Activated T-helper 2 cell treated with anti-CD3 and anti-CD28 coated beads, Interferon-gamma antibody, Interleukin-2, Interleukin-4, amounts not matched to agents 10 μg/mL and 5 μg/mL and 100 μg/mL, durations not matched to agents 14 hours and 24 hours and 36 hours (primary cell): ENCODE results near the gene ARFRP1. TPM values are rescaled to one million over a fixed set of nuclear protein-coding genes. Genes with fewer than 3 reads are reported as not detected.

Experiments used
- DNase-seq: peaks from one replicate; pipeline ENCODE4 v3.0.0; 2021; ENCODE audit warnings: low spot score
- H3K27ac Mint-ChIP-seq: one replicate; pipeline ENCODE4 v1.8.0; 2021; ENCODE audit warnings: mixed read lengths
- H3K27me3 Mint-ChIP-seq: one replicate; pipeline ENCODE4 v1.8.0; 2021; ENCODE audit warnings: low read depth, mixed read lengths
- H3K36me3 Mint-ChIP-seq: one replicate; pipeline ENCODE4 v1.8.0; 2021; ENCODE audit warnings: low read depth, mixed read lengths
- H3K4me1 Mint-ChIP-seq: one replicate; pipeline ENCODE4 v1.8.0; 2021; ENCODE audit warnings: low read depth, mixed read lengths
- H3K4me3 Mint-ChIP-seq: one replicate; pipeline ENCODE4 v1.8.0; 2021; ENCODE audit warnings: low read depth, mild to moderate bottlenecking, moderate library complexity, mixed read lengths
- H3K9me3 Mint-ChIP-seq: one replicate; pipeline ENCODE4 v1.8.0; 2021; ENCODE audit warnings: mixed read lengths
- intact Hi-C: fragments of 100-400 bp; cut with micrococcal nuclease; formaldehyde crosslinking; loops from one replicate; pipeline ENCODE4 v1.15.1; 2023
- total RNA-seq: library from RNA; stranded (reverse); gene quantifications from 2 replicates; pipeline ENCODE4 v1.2.3, GENCODE V29; 2022

Gene ARFRP1
- total RNA-seq, 1 donor from 2014 or later = 59.0 TPM

DNA sequence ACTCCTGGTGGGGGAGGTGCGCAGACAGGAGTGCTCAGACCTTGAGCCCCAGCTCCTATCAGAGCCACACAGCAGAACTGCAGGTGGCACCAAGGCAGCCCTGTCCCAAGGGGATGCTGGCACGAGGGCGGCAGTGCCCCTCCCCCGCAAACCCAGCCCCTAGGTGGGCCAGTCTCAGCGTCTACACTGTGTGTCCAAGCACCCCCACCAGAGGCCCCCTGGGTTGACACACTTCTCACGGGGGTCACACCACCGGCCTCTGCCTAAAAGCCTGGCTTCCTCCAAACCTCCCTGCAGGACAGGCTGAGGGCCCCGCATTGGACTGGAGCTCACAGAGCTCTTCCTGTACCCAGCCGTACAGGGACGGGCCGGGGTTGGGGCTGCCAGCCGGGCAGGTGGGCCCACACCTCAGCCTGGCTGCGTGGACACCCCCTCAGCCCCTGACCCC is 39.9 kb upstream of the ARFRP1 start:
- no peak for DNase-seq
- Mint-ChIP-seq H3K36me3 (peaks cover 7% of the 10 kb centered on the region), H3K4me1 (peaks cover 9% of the 10 kb centered on the region), H3K27me3 (no peaks in the 10 kb centered on the region), H3K9me3 (no peaks in the 10 kb centered on the region), H3K4me3 (no peak overlapping the region), H3K27ac (no peak overlapping the region)
- intact Hi-C loops = no loop called here

DNA sequence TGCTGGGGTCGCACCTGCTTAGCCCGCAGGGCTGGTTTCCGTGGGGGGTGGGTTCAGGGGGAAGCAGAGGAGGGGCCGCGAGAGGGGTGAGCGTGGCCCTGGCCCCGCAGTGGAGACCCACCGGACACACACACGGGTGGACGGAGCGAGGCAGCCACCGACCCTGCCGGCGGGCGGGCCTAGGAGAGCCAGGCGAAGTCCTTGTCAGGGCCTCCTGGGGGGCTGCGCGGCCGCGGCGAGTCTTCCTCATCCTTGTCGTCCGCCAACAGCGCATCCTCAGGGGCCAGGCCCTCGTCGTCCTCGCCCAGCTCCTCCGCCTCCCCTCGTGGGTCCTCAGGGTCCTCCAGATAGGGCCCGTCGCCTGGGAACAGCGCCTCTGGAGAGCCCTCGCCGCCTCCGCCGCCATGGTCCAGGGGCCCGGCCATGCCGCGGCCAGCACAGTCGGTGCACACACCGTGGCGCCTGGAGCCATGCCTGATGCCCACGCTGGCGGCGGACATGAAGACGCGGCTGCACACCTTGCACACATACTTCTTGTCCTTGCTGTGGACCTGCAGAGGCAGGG is 39.1 kb upstream of the ARFRP1 start:
- no peaks in the 10 kb centered on the region for H3K27me3 Mint-ChIP-seq
- no peak overlapping the region for H3K27ac Mint-ChIP-seq
- peaks cover 7% of the 10 kb centered on the region for H3K4me1 Mint-ChIP-seq
- intact Hi-C loops = no loop called here
- H3K4me3 Mint-ChIP-seq = no peak overlapping the region
- DNase-seq = no peak
- peaks cover 7% of the 10 kb centered on the region for H3K36me3 Mint-ChIP-seq
- H3K9me3 Mint-ChIP-seq = no peaks in the 10 kb centered on the region

DNA sequence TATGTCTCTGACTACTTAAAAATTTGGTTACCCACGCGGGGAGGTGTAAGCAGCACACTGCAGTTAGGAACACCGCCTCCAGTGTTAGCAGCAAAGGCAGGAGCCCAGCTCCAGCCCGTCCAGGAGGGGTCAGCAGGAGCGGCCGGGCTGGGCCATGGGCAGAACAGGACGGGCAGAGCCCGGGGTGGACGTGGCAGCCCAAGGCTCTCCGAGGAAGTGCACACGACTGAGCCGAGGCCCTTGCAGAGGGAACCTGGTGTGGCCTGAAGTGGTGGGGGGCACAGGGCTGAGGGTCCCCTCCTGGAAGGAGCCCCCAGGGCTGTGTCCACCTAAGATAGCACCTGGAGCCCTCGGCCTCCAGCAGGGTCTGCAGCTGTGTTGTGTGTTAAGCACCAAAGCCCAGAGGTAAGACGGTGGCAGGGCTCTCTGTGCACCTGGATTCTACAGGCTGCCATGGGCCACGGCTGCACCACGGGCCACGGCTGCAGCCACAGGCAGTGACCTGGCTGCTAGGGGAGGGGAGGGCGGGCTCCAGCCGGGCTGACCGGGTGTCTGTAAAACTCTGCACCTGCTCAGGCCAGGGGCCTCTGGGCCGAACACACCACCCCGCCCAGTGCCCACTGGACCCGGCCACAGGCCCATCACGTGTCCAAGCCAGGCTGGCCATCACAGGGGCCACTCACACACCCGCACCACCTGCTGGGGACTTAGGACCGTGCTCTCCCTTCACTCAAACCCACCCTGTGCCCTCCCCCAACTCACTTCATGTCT is 38.4 kb upstream of the ARFRP1 start:
- Mint-ChIP-seq H3K27me3 (no peaks in the 10 kb centered on the region), H3K27ac (no peak overlapping the region), H3K36me3 (peaks cover 7% of the 10 kb centered on the region), H3K9me3 (no peaks in the 10 kb centered on the region), H3K4me3 (no peak overlapping the region), H3K4me1 (peaks cover 5% of the 10 kb centered on the region)
- no peak for DNase-seq
- intact Hi-C loops = no loop called here

DNA sequence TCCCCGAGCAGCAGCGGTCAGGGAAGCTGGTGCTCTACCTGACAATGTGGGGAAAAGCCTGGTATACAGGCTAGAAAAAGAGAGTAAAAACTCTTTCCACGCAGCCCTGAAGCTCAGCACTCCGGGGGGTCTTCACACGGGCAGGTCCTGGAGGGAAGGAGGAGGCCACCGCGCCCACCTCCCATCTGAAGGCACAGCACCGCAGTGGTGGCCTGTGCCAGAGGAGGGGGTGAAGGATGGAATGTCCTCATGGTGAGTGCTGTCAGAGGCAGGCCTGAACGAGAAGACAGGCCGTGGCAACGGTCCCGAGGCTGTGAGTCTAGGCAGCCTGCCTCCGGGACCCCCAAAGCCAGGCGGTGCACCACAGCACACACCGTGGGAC is 37.6 kb upstream of the ARFRP1 start:
- intact Hi-C loops = no loop called here
- H3K9me3 Mint-ChIP-seq = no peaks in the 10 kb centered on the region
- H3K36me3 Mint-ChIP-seq = peaks cover 7% of the 10 kb centered on the region
- H3K27ac Mint-ChIP-seq = no peak overlapping the region
- no peak overlapping the region for H3K4me3 Mint-ChIP-seq
- H3K27me3 Mint-ChIP-seq = no peaks in the 10 kb centered on the region
- H3K4me1 Mint-ChIP-seq = no peaks in the 10 kb centered on the region
- DNase-seq = no peak

DNA sequence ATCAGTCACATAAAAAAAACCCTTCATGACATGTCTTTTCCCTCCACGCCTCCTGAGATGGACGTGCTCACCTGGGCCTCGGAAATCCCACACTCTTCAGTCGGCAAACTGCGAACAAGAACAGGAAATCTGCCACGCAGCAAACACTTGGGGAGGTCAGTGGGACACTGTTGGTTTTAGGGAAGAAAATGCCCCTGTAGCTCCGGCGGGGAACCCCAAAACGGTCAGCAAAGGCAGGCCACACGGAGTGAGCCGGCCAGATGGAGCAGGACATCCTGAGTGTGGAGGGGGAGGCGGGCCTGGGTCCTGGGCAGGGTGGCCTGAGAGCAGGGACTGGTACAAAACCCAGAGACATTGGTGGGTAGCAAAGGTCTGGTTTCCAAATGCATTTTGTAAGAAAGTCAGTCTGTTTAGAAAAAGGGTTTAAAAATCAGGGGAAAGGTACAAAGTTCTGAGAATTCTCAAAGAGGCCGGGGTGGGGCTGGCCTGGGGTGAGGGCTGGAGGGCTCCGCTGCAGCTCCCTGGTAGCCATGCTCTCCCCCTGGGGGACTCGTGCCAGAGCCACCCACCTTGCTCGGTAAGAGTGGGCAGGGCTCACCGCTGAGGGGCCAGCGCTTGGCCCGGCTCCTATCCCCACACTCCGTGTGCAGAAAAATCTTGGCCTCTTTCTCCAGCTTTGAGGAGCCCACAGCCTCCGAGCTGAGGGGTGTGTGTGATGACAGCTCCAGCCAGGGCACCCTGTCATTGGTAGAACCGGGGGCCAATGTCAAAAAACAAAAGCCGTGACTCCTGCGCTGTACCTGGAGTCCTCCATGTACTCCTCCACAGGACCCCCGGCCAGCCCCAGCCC is 37.0 kb upstream of the ARFRP1 start:
- H3K4me1 Mint-ChIP-seq = no peaks in the 10 kb centered on the region
- intact Hi-C loops = loop anchor here (5.0 kb wide), 1 partner anchor 37 kb away; the partner anchor contains the start of genes ARFRP1 and ZGPAT
- no peaks in the 10 kb centered on the region for H3K9me3 Mint-ChIP-seq
- no peak for DNase-seq
- H3K36me3 Mint-ChIP-seq = peaks cover 7% of the 10 kb centered on the region
- no peaks in the 10 kb centered on the region for H3K27me3 Mint-ChIP-seq
- H3K4me3 Mint-ChIP-seq = no peak overlapping the region
- H3K27ac Mint-ChIP-seq = no peak overlapping the region

DNA sequence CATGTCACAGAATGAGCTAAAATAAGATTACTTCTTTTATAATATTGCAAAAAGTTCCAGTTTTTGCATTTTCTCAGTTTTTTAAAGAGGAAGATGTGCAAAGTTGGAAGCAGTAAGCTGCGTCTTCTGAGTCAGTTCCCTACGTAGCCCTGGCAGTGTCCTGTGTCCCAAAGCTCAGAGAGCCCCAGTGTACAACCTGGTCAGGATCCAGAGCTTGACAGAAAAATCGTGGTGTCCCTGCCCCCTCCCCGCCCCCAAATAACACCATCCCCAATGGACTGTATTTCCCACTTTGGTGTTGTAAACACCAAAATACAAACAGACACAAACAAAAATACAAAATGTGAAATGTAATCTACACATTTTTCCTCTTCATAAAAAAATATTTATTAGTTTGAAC is 36.4 kb upstream of the ARFRP1 start:
- no peaks in the 10 kb centered on the region for H3K9me3 Mint-ChIP-seq
- no peak overlapping the region for H3K27ac Mint-ChIP-seq
- peaks cover 7% of the 10 kb centered on the region for H3K36me3 Mint-ChIP-seq
- H3K27me3 Mint-ChIP-seq = no peaks in the 10 kb centered on the region
- intact Hi-C loops = loop anchor here (5.0 kb wide), 1 partner anchor 37 kb away; the partner anchor contains the start of genes ARFRP1 and ZGPAT
- H3K4me1 Mint-ChIP-seq = no peaks in the 10 kb centered on the region
- no peak for DNase-seq
- no peak overlapping the region for H3K4me3 Mint-ChIP-seq

DNA sequence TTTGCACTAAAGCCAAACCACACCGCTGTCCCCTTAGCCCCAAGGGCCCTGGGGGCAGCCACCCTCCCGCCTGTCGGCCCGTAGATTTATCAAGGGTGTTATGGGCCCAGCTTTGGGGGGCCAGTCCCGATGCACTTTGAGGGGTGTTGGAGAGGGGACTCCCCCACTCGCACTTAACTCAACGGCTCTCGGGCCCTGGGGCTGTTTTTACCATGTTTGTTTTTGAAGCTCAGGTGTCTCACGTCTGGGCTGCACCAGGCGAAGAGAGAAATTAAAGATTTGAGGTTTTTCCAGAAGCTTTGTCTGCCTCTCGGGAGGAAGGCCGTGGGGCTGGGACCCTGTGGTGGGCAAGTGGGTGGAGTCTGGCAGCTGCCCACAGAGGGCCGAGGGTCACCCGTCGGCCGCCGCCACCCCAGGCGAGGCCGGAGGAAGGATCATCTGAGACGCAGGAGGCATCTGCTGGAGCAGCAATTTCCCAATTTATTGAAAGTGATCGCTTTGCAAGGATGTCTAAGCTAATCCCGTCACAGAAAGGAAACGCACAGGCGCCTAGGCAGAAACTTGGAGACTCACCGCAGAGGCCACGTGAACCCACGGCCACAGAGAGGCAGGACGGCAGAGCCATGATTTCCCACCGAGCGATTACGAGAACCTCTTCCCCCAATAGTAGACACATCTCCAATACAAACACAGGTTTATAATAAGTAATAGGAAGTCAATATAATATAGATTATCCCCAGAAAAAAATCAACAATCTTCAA is 35.6 kb upstream of the ARFRP1 start:
- Mint-ChIP-seq H3K36me3 (peaks cover 7% of the 10 kb centered on the region), H3K27me3 (no peaks in the 10 kb centered on the region), H3K4me1 (peaks cover 2% of the 10 kb centered on the region), H3K4me3 (no peak overlapping the region), H3K9me3 (no peaks in the 10 kb centered on the region), H3K27ac (no peak overlapping the region)
- intact Hi-C loops = loop anchor here (5.0 kb wide), 1 partner anchor 36 kb away; the partner anchor contains the start of genes ARFRP1 and ZGPAT
- no peak for DNase-seq

DNA sequence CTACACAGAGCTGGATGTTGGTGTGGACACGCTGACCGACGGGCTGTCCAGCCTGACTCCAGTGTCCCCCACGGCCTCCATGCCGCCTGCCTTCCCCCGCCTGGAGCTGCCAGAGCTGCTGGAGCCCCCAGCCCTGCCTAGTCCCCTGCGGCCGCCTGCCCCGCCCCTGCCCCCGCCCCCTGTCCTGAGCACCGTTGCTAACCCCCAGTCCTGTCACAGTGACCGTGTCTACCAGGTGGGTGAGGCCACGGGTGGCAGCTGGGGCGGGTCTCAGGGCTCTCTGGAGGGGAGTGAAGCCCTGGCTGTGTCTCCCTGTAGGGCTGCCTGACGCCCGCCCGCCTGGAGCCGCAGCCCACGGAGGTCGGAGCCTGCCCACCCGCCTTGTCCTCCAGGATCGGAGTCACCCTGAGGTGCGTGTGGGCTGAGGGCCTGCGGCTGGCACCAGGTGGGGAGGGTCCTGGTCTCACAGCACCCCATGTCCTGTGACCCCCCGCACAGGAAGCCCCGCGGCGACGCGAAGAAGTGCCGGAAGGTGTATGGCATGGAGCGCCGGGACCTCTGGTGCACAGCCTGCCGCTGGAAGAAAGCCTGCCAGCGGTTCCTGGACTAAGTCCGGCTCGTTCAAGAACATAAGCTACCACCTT is 34.7 kb upstream of the ARFRP1 start:
- Mint-ChIP-seq H3K4me1 (peaks cover 2% of the 10 kb centered on the region), H3K36me3 (peaks cover 7% of the 10 kb centered on the region), H3K4me3 (no peak overlapping the region), H3K9me3 (no peaks in the 10 kb centered on the region), H3K27me3 (no peaks in the 10 kb centered on the region), H3K27ac (no peak overlapping the region)
- DNase-seq = no peak
- intact Hi-C loops = loop anchor here (5.0 kb wide), 1 partner anchor 35 kb away; the partner anchor contains the start of genes ARFRP1 and ZGPAT

DNA sequence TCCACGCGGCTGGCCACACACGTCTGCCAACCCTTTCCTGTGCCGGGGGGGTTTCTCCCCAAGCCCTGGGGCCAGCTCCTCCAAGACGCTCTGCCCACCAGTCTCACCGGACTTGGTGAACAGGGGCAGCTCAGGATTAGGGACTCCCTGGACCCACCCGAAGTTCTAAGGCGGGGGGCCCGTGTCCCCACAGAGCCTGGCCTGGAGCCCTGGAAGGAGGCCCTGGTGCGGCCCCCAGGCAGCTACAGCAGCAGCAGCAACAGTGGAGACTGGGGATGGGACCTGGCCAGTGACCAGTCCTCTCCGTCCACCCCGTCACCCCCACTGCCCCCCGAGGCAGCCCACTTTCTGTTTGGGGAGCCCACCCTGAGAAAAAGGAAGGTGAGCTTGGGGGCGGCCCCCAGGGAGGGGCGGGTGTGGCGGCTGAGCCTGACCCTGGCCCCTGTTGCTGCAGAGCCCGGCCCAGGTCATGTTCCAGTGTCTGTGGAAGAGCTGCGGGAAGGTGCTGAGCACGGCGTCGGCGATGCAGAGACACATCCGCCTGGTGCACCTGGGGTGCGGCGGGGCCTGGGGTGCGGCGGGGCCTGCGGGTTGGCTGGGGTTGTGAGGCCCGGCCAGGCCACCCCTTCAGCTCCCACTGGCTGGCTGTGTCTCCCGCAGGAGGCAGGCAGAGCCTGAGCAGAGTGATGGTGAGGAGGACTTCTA is 34.1 kb upstream of the ARFRP1 start:
- Mint-ChIP-seq H3K4me3 (peak overlapping the region; percentile 57), H3K4me1 (peaks cover 2% of the 10 kb centered on the region), H3K27ac (no peak overlapping the region), H3K36me3 (peaks cover 7% of the 10 kb centered on the region), H3K9me3 (no peaks in the 10 kb centered on the region), H3K27me3 (no peaks in the 10 kb centered on the region)
- intact Hi-C loops = loop anchor here (5.0 kb wide), 1 partner anchor 35 kb away; the partner anchor contains the start of genes ARFRP1 and ZGPAT
- DNase-seq = no peak

DNA sequence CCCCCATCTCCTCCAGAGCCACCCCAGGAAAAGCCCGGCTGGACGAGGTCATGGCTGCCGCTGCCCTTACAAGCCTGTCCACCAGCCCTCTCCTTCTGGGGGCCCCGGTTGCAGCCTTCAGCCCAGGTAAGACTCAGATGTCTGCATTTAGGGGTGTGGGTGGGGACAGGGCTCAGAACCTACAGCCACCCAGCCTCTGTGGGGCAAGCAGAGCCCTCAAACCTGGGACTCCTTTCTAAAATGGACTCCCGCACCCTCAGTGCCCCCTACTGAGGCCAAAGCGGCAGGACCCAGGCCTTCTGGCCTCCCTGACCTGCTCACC is 33.5 kb upstream of the ARFRP1 start:
- Mint-ChIP-seq H3K36me3 (peaks cover 11% of the 10 kb centered on the region), H3K27ac (no peak overlapping the region), H3K27me3 (no peaks in the 10 kb centered on the region), H3K4me3 (peak overlapping the region; percentile 57), H3K4me1 (peaks cover 6% of the 10 kb centered on the region), H3K9me3 (no peaks in the 10 kb centered on the region)
- intact Hi-C loops = loop anchor here (5.0 kb wide), 1 partner anchor 34 kb away; the partner anchor contains the start of genes ARFRP1 and ZGPAT
- no peak for DNase-seq

DNA sequence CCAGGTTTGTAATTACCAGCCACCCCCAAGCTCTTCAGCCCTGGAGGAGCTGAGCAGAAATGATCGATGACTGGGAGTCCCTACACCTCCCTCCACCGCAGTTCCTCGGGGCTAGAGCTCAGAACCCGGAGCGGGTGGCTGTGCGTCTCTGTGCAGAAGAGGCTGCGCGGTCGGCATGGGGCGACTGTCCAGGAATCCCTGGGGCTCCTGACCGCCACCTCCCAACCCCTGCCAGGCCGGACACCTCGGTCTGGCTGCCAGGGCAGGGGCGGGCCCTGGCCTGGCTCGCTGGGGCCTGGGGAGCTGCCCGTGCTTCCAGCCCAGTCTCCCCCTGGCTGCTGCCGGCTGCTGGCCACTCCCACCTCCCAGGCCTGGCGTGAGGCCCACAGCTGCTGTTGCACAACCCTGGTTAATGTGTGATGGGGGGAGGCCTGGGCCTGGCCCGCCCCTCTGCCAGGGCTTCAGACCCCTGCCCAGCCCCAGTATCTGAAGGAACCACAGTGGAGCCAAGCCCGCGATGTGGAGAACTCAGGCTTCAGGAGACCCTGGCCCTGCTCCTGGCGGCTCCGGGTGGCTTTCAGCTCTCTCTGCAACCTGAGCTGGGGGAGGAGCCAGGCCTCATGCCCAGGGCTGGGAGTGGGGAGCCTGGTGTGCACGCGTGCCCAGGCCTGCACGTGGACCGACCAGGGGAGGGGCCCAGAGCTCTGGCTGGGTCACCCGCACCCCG is 33.0 kb upstream of the ARFRP1 start:
- Mint-ChIP-seq H3K4me3 (peak overlapping the region; percentile 52), H3K36me3 (peaks cover 16% of the 10 kb centered on the region), H3K9me3 (no peaks in the 10 kb centered on the region), H3K27ac (no peak overlapping the region), H3K27me3 (no peaks in the 10 kb centered on the region), H3K4me1 (peaks cover 12% of the 10 kb centered on the region)
- no peak for DNase-seq
- intact Hi-C loops = loop anchor here (5.0 kb wide), 1 partner anchor 33 kb away; the partner anchor contains the start of genes ARFRP1 and ZGPAT
